Midbrain (tissue), 1 donor: ENCODE results near the gene GPS1.

Experiments used
- DNase-seq: peaks from one replicate; lab custom pipeline; 2025; lab: John Stamatoyannopoulos, UW

The GPS1 gene

DNA sequence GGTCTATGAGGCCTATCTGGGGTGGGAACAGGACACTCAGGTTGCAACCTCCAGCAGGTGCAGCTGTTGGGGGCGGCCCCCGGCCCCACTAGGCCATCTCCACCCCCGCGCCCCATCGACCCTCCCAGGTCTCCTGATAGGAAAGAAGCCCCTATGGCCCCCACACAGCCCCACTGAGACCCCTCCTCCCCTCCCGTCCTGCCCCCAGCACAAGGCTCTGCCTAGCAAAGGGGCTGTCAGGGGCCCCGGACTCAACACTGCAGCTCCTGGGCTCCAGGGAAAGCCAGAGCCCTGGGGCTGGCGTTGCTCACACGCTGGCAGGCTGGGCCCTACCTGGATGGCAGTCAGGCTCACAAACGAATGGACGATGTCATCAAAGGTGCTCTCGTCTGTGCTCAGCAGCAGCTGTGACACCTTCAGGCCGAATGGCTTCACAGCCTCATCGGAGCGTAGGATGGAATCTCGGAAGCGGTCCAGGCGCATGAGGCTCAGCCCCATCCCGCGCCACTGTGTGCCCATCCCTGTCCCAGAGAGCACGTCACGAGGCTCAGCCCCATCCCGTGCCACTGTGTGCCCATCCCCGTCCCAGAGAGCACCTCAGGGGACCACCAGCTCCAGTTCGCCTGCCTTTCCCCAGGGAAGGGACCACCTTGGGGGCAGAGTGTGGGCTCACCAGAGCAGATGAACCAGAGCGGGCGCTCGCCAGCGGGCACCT, 39.0 kb downstream of the GPS1 start:
- DNase-seq = no peak

- no peak for DNase-seq
Measured at GRCh38 chr17:82091264-82092066, 39.8 kb downstream of the GPS1 start.

DNA sequence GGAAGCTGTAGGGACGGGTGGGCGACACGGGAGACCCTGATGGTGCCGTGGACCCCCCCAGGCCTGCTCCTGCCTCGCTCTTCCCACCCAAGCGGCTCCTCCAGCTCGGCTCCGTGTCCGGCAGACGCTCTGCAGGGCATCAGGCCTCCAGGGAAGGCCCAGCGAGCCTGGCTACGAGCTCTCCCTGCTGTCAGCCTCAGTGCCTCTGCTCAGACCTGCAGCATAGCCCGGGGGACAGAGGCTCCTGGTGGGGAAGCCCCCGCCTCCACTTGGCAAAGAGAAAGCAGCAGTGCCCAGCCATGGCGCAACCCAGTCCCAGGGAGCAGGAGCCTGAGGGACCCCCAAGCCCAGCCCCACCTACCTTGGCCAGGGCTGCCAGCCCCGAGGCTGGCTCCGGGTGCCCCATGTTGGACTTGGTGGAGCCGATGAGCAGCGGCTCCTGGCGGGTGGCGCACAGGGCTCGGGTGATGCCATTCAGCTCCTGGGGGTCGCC, 40.4 kb downstream of the GPS1 start:
- no peak for DNase-seq

- no peak for DNase-seq
Measured at GRCh38 chr17:82092628-82092994, 40.9 kb downstream of the GPS1 start.

GRCh38 chr17:82092995-82093751, 41.5 kb downstream of the GPS1 start:
- DNase-seq = no peak

- DNase-seq = no peak
Measured at GRCh38 chr17:82094931-82095776, 43.5 kb downstream of the GPS1 start.

GRCh38 chr17:82095777-82096708, 44.3 kb downstream of the GPS1 start:
- DNase-seq = no peak

DNA sequence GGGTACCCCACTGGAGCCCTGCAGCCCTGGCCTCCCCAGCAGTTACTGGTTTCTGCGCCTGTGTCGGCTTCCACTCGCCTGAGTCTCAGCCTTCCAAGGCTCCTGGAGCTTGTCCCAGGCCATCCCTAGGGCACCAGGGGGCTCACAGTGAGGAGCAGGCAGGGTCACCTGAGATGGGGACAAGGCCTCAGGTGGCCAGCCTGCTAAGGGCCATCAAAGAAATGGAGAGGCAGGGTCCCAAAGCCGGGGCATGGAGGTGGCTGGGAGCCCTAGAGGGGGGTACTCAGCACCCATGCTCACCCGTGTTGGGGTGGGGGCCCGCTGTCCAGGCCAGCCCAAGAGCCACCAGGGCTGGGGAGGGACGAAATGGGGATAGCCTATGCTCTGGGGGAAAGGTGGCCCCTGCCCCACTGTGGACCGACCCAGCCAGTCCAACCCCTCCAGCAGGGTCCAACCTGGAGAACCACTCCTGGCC, 45.0 kb downstream of the GPS1 start:
- no peak for DNase-seq

- peak; percentile 22 for DNase-seq
Measured at GRCh38 chr17:82097184-82097918, 45.7 kb downstream of the GPS1 start.

- DNase-seq = no peak
Measured at GRCh38 chr17:82097919-82098168, 46.1 kb downstream of the GPS1 start.

GRCh38 chr17:82098169-82098938, 46.7 kb downstream of the GPS1 start, which contains the start of gene FASN:
TSS of gene FASN (minus strand) at chr17:82098236. CDS start at chr17:82096445, 1,791 bp downstream.
- peak; percentile 94 for DNase-seq

DNA sequence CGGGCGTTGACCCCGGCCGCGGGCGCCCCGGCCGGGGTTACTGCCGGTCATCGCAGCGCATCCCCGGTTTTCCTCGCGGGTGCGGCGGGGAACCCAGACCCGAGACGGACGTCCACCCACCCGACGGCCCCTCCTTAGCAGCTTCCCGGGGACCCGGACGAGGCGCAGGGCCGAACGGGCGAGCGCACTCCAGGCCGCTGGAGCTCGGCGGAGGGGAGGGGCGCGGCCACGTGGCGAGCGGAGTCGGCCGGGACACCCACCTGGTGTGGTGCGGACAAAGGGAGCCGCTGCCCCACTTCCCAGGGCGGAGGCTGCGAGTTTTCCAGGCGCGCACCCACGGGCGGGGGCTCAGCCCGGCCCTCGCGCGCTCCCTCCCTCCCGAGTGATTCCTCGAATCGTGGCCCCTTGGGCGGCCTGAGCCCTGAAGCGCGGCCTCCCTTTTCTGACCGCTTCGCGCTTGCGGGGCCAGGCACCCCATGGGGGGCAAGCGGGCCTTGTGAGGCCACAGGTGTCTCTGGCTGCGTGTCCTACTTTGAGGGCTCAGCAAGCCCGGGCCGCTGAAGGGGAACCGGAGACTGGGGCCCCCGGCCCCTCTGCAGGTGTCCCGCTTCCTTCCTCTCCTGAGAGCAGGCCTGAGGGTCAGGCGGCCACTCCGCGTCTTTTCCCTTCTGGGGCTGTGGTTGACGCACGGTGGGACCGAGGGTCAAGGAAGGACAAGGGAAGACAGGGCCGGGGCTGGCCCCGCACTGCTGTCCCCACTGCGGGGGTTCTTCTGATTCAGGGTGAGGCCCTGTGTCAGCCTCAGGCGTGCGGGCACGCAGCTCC, 47.5 kb downstream of the GPS1 start:
- no peak for DNase-seq

GRCh38 chr17:82100502-82101298, 49.0 kb downstream of the GPS1 start:
- no peak for DNase-seq

DNA sequence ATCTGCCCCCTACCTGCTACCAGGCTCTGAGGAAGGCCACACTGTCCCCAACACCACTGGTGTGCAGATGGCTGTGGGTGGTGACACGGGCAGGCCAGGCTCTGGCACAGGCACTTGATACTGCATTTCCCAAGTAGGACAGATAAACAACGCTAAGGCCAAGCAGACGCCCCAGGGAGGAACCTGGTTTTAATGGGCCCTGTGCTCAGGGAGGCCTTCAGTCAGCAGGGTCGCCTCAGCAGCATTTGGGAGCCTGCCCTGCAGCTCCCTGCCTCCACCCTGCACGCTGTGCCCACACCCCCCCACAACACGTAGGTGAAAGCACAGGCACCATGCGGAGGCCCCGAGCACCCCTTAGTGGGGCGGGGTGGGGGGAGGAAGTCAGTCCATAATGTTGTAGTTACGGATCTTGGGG, 49.6 kb downstream of the GPS1 start:
- DNase-seq = no peak

DNA sequence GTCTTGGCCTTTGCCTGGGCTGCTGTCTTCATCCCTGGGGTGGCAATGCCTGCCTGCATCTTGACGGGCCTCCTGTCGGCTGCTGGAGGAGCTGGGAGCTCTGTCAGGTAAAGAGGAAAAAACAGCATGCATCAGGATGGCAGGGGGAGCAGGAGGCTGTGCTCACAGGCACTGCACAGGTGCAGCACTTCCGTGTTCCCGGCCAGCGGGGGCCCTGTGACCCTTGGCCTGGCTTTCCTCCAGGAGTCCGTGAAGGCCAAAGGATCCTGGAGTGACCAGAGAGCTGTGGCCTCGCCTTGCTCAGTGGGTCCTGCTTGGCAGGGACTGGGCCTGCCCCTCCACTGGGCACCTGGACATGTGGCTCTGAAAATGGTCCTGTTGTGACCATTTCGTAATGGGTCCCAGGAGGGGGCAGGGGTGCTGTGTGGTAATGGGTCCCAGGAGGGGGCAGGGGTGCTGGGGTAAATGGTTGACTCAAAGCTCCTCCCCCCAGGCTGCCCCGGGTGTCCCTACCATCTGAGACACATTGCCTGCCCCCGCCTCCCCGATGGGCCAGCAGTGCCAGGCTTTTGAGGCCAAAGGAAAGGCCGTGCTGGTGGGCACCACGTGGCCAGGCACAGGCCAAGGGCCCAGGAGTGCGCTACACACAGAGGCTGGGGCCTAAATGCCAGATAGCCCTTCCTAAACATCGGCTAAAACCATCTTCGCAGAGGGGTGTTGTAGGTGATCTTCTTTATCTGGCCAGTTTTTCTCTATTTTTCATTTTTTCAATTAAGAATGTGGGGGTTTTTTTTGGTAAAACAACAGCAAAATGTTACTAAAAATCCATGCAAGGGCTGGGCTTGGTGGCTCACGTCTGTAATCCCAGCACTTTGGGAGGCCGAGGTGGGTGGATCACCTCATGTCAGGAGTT, 50.3 kb downstream of the GPS1 start:
- DNase-seq = no peak
